HG02885 (cell line): ENCODE data around the gene AADACL3.

Source experiments
- ATAC-seq: cut with Tn5 transposase; IDR thresholded peaks from one replicate; pipeline ENCODE4 v1.9.1; 2021; ENCODE audit warnings: mild to moderate bottlenecking; ENCODE audit not compliant: unreplicated experiment, poor library complexity

Gene AADACL3

GRCh38 chr1:12762766-12763165 lies 46.9 kb downstream of the AADACL3 start:
- no peak for ATAC-seq

- no peak for ATAC-seq
Measured at GRCh38 chr1:12763479-12763878, 47.6 kb downstream of the AADACL3 start.

GRCh38 chr1:12764016-12764415 lies 48.1 kb downstream of the AADACL3 start:
- no peak for ATAC-seq

- no peak for ATAC-seq
Measured at GRCh38 chr1:12769031-12769430, 53.1 kb downstream of the AADACL3 start.

- ATAC-seq: no peak
Measured at GRCh38 chr1:12769976-12770505, 54.1 kb downstream of the AADACL3 start.

- no peak for ATAC-seq
Measured at GRCh38 chr1:12770620-12771019, 54.7 kb downstream of the AADACL3 start.

- ATAC-seq: no peak
Measured at GRCh38 chr1:12771186-12771585, 55.3 kb downstream of the AADACL3 start.

- no peak for ATAC-seq
Measured at GRCh38 chr1:12772520-12772919, 56.6 kb downstream of the AADACL3 start.

- ATAC-seq: no peak
Measured at GRCh38 chr1:12773438-12773837, 57.5 kb downstream of the AADACL3 start, which contains the start of gene PRAMEF12. TSS of gene PRAMEF12 (plus strand) at chr1:12773738. CDS start at chr1:12774868, 1,130 bp downstream.

GRCh38 chr1:12774801-12775345 lies 59.0 kb downstream of the AADACL3 start:
- ATAC-seq: no peak

- no peak for ATAC-seq
Measured at GRCh38 chr1:12775443-12775842, 59.5 kb downstream of the AADACL3 start.

GRCh38 chr1:12776801-12777557 lies 61.1 kb downstream of the AADACL3 start:
- no peak for ATAC-seq
